Calu3 (cell line): ENCODE data around the gene WNK2. TPM values are rescaled to one million over a fixed set of nuclear protein-coding genes. Genes with fewer than 3 reads are reported as not detected.

Source experiments
- BruUV-seq: library from RNA; stranded (reverse); fragments of 400-500 nt; replicated peaks from 2 replicates; lab custom pipeline; 2021; lab: Mats Ljungman, UMichigan
- CTCF ChIA-PET: fragments of 300-600 bp; sonication (Branson Sonifier 250); formaldehyde crosslinking; loops from one replicate; lab custom pipeline; 2022; ENCODE audit warnings: antibody characterized with exemption; lab: Charles Lee
- DNase-seq: peaks from one replicate; pipeline ENCODE4 v3.0.0; 2022
- H3K27ac Mint-ChIP-seq: one replicate; pipeline ENCODE4 v1.8.0; 2022; ENCODE audit warnings: mixed read lengths; ENCODE audit not compliant: unreplicated experiment
- H3K27me3 Mint-ChIP-seq: one replicate; pipeline ENCODE4 v1.8.0; 2022; ENCODE audit warnings: mixed read lengths; ENCODE audit not compliant: unreplicated experiment
- H3K36me3 Mint-ChIP-seq: one replicate; pipeline ENCODE4 v1.8.0; 2022; ENCODE audit warnings: mild to moderate bottlenecking, moderate library complexity, mixed read lengths; ENCODE audit not compliant: insufficient read depth, unreplicated experiment
- H3K4me1 Mint-ChIP-seq: one replicate; pipeline ENCODE4 v1.8.0; 2022; ENCODE audit warnings: mild to moderate bottlenecking, low read depth, mixed read lengths; ENCODE audit not compliant: unreplicated experiment
- H3K4me3 Mint-ChIP-seq: one replicate; pipeline ENCODE4 v1.8.0; 2022; ENCODE audit warnings: mild to moderate bottlenecking, low read depth, moderate library complexity, mixed read lengths; ENCODE audit not compliant: unreplicated experiment
- H3K9me3 Mint-ChIP-seq: one replicate; pipeline ENCODE4 v1.8.0; 2022; ENCODE audit warnings: low read depth, mixed read lengths; ENCODE audit not compliant: unreplicated experiment
- CTCF ChIP-seq: fragments of 200-600 bp; IDR thresholded peaks from one replicate; pipeline ENCODE4 v1.8.0; 2022; ENCODE audit warnings: antibody characterized with exemption; ENCODE audit not compliant: unreplicated experiment
- intact Hi-C: fragments of 100-400 bp; cut with micrococcal nuclease; formaldehyde crosslinking; loops from one replicate; pipeline ENCODE4 v1.10.0; 2022; ENCODE audit not compliant: unreplicated experiment
- total RNA-seq: library from RNA; stranded (reverse); gene quantifications from 2 replicates; pipeline ENCODE4 v1.2.3, GENCODE V29; 2022

WNK2 gene
- total RNA-seq, 1 experiment from 2014 or later, result 85.7 TPM

GRCh38 chr9:93171261-93171990, 12.5 kb upstream of the WNK2 start:
- no peaks in the 10 kb centered on the region for H3K27me3 Mint-ChIP-seq
- CTCF ChIA-PET, result no interaction called here
- BruUV-seq, result no TSS peak

GRCh38 chr9:93172666-93173364, 11.1 kb upstream of the WNK2 start:
- H3K4me3 Mint-ChIP-seq, result no peak overlapping the region
- intact Hi-C loops, result no loop called here
- CTCF ChIA-PET, result no interaction called here
- H3K9me3 Mint-ChIP-seq, result no peaks in the 10 kb centered on the region
- no TSS peak for BruUV-seq
- no peaks in the 10 kb centered on the region for H3K4me1 Mint-ChIP-seq
- TF ChIP-seq CTCF, result no peak
- H3K36me3 Mint-ChIP-seq, result no peaks in the 10 kb centered on the region
- no peak for DNase-seq
- H3K27me3 Mint-ChIP-seq, result no peaks in the 10 kb centered on the region
- no peak overlapping the region for H3K27ac Mint-ChIP-seq

More at GRCh38 chr9:93171261-93171990, 12.5 kb upstream of the WNK2 start:
- no peak for DNase-seq
- no peaks in the 10 kb centered on the region for H3K4me1 Mint-ChIP-seq
- H3K36me3 Mint-ChIP-seq, result no peaks in the 10 kb centered on the region
- H3K27ac Mint-ChIP-seq, result no peak overlapping the region
- no peak for TF ChIP-seq CTCF
- intact Hi-C loops, result no loop called here
- no peaks in the 10 kb centered on the region for H3K9me3 Mint-ChIP-seq
- H3K4me3 Mint-ChIP-seq, result no peak overlapping the region

- intact Hi-C loops, result no loop called here
- Mint-ChIP-seq H3K36me3 (no peaks in the 10 kb centered on the region), H3K4me1 (no peaks in the 10 kb centered on the region), H3K27me3 (no peaks in the 10 kb centered on the region), H3K9me3 (no peaks in the 10 kb centered on the region), H3K4me3 (no peak overlapping the region), H3K27ac (no peak overlapping the region)
- BruUV-seq, result no TSS peak
- CTCF ChIA-PET, result no interaction called here
- no peak for TF ChIP-seq CTCF
- no peak for DNase-seq
Measured at GRCh38 chr9:93173365-93174051, 10.4 kb upstream of the WNK2 start.

- no peak overlapping the region for H3K27ac Mint-ChIP-seq
- no TSS peak for BruUV-seq
- no peaks in the 10 kb centered on the region for H3K9me3 Mint-ChIP-seq
Measured at GRCh38 chr9:93174976-93175375, 9.0 kb upstream of the WNK2 start.

More at GRCh38 chr9:93174976-93175375, 9.0 kb upstream of the WNK2 start:
- intact Hi-C loops, result no loop called here
- Mint-ChIP-seq H3K27me3 (no peaks in the 10 kb centered on the region), H3K4me1 (no peaks in the 10 kb centered on the region), H3K4me3 (no peak overlapping the region), H3K36me3 (no peaks in the 10 kb centered on the region)
- CTCF ChIA-PET, result interaction anchor here (0.6 kb wide), 1 partner anchor 218 kb away, joined by 6 read pairs; no protein-coding TSS in a partner anchor
- DNase-seq, result no peak
- TF ChIP-seq CTCF, result no peak
